H1 (cell line): ENCODE data around the gene GJE1.
"Not testable (repeated sequence)": the region's sequence is repeated elsewhere in the genome, so short reads cannot be mapped to it uniquely, and the experiment has no call there.

Source experiments
- ATF3 ChIP-seq: IDR thresholded peaks from 2 replicates; pipeline ENCODE4 v1.6.1; 2011; ENCODE audit warnings: low read depth, mild to moderate bottlenecking, low read length; ENCODE audit not compliant: insufficient read depth
- BRCA1 ChIP-seq: IDR thresholded peaks from 2 replicates; pipeline ENCODE4 v1.6.1; 2012; ENCODE audit warnings: low read depth, low read length, improper control_type of control experiment
- CBX5 ChIP-seq: fragments of 300-800, 300-1000 bp; sonication (generic); IDR thresholded peaks from 2 replicates; pipeline ENCODE4 v1.7.1; 2016; ENCODE audit warnings: antibody characterized with exemption, low read length, low read depth
- CREB1 ChIP-seq: IDR thresholded peaks from 2 replicates; pipeline ENCODE4 v1.6.1; 2012; ENCODE audit warnings: inconsistent platforms
- CTCF ChIP-seq, 3 experiments: IDR thresholded peaks; 1 replicate in 2 of 3; 2 replicates in 1 of 3; pipeline versions ENCODE4 v1.5.1 to v1.6.1; 2011; ENCODE audit warnings: low read length in 3 of 3, mild to moderate bottlenecking in 3 of 3, inconsistent platforms in 2 of 3, low read depth in 1 of 3, moderate library complexity in 1 of 3; ENCODE audit not compliant: insufficient read depth in 1 of 3; ENCODE audit errors: control extremely low read depth in 1 of 3
- E2F6 ChIP-seq: IDR thresholded peaks from 2 replicates; pipeline ENCODE4 v1.6.1; 2012; ENCODE audit warnings: inconsistent platforms
- KDM1A ChIP-seq: fragments of 200-600, 300-600 bp; sonication (generic); IDR thresholded peaks from 2 replicates; pipeline ENCODE4 v1.7.1; 2016; ENCODE audit warnings: mild to moderate bottlenecking, low read length, borderline replicate concordance
- NRF1 ChIP-seq: IDR thresholded peaks from 2 replicates; pipeline ENCODE4 v1.6.1; 2011; ENCODE audit warnings: mild to moderate bottlenecking, low read depth, low read length, improper control_type of control experiment
- POLR2AphosphoS5 ChIP-seq: IDR thresholded peaks from 2 replicates; pipeline ENCODE4 v1.6.1; 2011; ENCODE audit warnings: low read depth, low read length
- RFX5 ChIP-seq: IDR thresholded peaks from 2 replicates; pipeline ENCODE4 v1.6.1; 2011; ENCODE audit warnings: low read depth, low read length, improper control_type of control experiment, borderline replicate concordance
- SP2 ChIP-seq: IDR thresholded peaks from 2 replicates; pipeline ENCODE4 v1.6.1; 2012; ENCODE audit warnings: mild to moderate bottlenecking, low read length, inconsistent platforms

DNA sequence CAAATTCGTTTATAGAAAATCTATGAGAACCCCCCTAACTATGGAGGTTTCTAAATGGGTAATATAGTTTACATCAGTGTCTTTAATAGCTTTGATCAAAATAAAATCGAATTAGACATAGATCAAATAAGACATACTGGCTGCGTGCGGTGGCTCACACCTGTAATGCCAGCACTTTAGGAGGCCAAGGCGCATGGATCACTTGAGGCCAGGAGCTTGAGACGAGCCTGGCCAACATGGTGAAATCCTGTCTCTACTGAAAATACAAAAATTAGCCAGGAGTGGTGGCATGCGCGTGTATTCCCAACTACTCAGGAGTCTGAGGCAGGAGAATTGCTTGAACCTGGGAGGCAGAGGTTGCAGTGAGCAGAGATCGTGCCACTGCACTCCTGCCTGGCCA, 21.9 kb upstream of the GJE1 start:
- not testable (repeated sequence) for TF ChIP-seq BRCA1; CREB1; CTCF (IDR thresholded peaks at IDR 0.05; ENCODE audit: control extremely low read depth in 1 of 3, insufficient read depth in 1 of 3, low read depth in 1 of 3, low read length in 3 of 3); SP2; POLR2AphosphoS5; E2F6; CBX5; ATF3; RFX5; KDM1A; NRF1
